Right hindlimb (tissue), 1 donor: Measurements from ENCODE around the gene CPEB3.
"Not testable (repeated sequence)": the region's sequence is repeated elsewhere in the genome, so short reads cannot be mapped to it uniquely, and the experiment has no call there.

Source experiments
- DNase-seq: peaks from one replicate; pipeline ENCODE4 v3.0.0-alpha.2; 2018

The CPEB3 gene

GRCh38 chr10:92134049-92134448 lies 156.8 kb downstream of the CPEB3 start:
- DNase-seq: not testable (repeated sequence)

GRCh38 chr10:92131275-92131820 lies 159.5 kb downstream of the CPEB3 start:
- DNase-seq: no peak

DNA sequence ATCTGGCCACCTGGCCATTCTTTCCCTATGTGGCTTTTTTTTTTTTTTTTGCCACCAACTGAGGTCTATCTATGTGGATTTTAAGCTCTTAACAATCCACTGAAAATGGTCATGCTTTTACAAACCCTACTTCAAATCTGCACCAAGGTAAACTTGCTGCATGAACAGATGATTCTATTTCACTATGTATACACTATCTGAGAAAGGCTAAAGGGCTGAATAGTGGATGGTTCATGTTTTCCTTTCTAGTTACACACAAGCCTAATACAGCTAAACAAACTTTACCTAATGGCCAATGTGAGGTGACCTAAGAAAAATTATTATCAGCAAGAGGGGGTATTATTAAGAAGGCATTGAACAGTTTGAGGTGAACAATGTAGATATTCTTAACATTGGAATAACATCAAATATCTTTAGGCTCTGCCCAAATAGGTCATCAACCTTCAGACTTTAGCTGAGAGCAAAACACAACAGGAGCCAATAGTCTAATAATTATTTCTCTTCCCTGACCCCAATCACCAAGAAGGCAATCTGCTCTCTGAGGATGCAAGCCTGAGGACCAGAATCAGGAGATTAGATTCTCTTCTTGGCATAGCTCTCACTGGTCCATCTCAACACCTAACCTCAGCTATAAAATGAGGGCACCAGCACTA lies 160.1 kb downstream of the CPEB3 start:
- DNase-seq: no peak

GRCh38 chr10:92126100-92126650 lies 164.7 kb downstream of the CPEB3 start:
- no peak for DNase-seq

DNA sequence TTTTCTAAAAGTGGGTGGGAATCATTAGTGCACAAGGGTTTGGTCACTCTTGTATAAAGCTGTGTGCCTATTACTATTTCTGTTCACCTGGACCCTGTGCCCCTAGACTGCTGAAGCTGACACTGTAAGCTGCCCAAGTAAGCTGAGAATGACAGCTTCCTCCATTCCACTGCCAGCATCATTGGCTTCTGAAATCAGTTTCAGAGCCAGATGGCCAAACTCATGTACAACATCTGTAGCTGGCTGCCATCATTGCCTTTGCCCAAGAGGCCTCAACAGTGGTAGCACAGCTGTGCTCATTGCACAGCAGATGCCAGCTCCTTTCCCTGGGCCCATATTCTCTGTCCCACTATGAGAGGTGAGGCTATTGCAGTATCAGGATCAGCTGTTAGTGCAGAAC lies 165.7 kb downstream of the CPEB3 start:
- DNase-seq: peak; percentile 50

- peak; percentile 31 for DNase-seq
Observed at GRCh38 chr10:92124616-92125143, 166.2 kb downstream of the CPEB3 start.

DNA sequence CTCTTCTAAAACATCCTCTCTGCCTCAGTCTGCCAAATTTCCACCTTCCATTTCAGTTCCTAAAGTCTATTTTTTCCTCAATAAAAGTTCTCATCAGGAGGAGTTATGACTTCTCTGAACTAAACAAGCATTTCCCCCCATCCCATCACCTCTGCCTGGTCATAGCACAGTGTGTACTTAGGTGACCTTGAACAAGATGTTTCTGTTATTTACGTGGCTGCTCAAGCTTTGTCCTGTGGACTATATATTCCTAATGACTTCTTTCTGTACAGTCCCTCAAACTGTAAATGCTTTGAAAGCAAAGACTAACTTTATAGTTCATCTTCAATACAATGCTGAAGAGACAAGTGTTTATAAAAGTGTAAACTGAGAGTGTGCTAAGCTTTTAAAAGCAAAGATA lies 166.9 kb downstream of the CPEB3 start:
- DNase-seq: no peak

DNA sequence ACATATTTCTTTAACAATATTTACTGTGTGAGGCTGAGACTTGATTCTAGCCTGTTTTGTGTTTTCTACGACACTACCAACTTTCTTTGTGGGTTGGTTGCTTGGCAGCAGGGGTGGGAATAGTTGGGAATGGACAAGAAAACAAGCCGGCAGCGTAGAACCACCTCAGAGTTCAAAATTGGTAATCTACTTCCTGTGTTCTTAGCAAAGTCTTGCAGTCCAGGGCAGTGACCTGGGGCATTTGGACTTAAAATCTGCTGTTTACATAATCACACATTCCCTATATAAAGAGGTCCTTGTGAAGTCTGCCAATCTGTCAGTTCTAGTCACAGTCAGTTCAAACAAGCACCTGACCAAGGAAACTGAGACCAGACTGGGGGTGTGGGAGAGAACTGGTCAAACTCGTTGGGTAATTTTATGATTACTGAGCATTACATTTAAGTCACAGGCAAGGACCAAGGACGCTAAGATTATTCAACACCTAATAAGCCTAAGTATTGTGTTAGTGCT lies 167.9 kb downstream of the CPEB3 start:
- no peak for DNase-seq

GRCh38 chr10:92121686-92122492 lies 169.0 kb downstream of the CPEB3 start:
- no peak for DNase-seq

DNA sequence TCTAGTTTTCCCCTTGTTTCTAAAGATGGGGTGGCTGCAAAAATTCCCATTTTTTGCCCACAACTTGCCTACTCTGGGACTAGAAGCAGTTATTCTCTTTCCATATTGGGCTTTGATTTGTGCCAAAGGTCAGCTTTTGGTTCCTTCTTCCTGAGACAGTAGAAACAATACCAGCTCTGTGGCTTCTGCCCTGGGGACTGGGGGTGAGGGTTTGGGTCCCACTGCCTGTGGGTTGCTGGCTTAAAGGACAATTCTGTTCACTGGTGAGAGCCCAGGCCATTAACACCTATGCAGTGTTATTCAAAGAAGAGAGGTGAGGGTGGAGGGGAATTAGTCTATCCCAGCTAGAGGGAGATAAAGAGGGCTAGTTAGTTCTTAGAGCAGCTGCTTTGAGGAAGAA lies 171.5 kb downstream of the CPEB3 start:
- no peak for DNase-seq

DNA sequence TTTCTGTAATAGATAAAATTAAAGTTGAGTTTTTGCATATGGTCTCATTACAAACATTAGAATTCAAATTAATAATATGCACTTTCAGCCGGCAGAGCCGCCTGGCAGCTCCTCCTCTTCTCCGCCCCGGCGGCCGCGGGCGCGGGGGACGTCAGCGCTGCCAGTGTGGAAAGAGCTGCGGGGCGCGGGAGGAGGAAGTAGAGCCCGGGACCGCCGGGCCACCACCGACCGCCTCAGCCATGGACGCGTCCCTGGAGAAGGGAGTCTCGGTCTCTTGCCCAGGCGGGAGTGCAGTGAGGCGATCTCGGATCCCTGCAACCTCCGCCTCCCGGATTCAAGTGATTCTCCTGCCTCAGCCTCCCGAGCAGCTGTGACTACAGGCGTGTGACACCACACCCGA lies 176.0 kb downstream of the CPEB3 start:
- DNase-seq: not testable (repeated sequence)

DNA sequence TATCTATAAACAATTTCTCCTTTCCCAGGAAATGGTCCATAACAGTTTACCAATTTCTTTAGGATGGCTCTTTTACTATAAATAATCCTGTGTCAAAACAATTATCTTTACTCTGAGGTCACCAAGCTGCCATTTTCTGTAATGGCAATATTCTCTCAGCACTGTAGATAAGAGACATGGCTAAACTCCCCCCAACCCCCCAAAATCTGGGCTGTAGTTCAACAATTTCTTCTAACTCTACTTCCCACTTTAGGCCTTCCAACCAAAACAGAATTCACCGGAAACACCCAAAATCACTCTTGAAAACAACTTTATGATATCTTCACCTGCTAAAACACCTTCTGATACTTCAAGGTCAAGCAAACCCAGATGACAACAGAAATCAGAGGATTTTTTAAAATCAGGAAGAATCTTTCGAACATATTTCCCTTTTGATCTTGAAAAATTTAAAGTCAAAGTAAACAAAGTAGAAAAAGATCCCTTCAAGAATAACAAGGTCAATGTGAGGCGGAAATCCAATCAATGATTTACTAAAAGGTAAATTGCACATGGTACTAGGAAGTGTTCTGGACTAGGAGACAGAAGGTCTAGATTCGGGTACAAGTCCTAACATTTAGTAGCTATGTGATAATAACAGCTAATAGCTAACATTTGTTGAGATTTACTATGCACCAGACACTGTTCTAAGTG lies 176.8 kb downstream of the CPEB3 start:
- no peak for DNase-seq

- DNase-seq: no peak
Observed at GRCh38 chr10:92112462-92112861, 178.4 kb downstream of the CPEB3 start.

DNA sequence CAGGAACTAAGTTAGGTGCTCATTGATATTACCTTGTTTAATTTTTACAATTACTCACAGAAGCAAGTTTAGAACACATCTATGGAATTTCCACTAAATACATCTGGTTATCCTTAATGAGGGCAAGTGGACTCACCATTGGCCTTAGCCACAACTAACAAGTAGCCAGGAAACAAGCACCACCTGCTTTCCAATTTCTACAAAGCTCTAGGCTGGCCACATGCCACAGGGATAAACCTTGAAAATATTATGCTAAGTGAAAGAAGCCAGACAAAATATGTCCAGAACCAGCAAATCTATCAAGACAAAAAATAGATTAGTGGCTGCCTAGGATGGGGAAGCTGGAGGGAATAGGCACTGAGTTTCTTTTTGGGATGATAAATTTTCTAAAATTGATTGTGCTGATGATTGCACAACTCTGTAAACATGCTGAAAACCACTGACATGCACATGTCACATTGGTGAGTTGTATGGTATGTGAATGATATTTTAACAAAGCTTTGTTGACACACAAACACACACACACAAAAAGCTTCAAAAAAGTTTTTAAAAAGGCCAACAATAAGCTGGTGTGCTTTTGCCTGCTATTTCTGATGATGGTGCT lies 179.4 kb downstream of the CPEB3 start:
- no peak for DNase-seq

DNA sequence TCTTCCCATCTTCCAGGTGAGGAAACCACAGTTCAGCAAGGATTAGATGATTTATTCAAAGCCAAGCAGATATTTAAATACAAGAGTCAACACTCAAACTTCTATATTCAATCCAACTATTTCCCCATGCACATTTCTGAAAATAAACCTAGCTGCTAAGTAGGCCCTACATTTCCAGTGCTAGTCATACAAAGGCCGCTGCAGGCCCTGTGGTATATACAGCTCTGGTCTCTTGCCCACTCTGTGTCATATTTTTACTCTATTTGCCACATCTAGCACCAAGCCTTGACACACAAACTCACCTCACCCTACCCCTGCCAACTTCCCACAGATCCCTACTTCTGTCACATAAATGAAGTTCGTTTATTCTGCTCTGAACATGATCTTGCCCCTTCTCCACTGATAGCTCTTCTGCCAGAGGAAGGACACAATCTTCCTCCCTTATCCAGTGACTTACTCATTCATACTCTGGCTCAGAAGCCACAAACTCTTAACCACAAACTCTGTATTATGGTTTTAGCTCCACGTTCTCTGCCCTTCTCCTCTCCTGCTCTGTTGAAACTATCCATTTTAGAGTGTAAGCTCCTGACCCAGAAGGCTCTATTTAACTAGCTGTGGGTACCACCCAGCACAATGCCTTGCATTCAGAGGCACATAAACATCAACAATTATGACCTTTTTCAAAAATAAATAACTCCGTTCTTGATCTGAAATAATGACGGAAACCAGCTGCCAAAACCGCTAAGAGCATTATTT lies 180.7 kb downstream of the CPEB3 start:
- DNase-seq: no peak

DNA sequence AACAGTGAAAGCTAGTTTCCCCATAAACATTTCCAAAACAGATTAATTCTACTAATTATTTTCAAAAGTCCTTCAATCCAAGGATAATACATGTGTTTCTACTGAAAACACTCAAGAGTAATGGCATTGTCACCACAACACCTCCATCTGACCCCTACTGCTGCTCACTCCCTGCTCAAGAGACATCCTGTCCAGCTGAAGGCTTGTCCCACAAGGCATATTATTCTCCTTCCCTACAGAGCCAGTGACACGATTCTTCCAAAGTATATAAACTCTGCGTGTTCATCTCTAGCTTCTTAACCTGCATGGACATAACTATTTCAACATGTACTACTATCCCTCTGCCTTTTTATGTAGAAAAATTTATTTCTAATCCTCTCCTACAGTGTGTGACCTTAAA lies 182.1 kb downstream of the CPEB3 start:
- DNase-seq: no peak

DNA sequence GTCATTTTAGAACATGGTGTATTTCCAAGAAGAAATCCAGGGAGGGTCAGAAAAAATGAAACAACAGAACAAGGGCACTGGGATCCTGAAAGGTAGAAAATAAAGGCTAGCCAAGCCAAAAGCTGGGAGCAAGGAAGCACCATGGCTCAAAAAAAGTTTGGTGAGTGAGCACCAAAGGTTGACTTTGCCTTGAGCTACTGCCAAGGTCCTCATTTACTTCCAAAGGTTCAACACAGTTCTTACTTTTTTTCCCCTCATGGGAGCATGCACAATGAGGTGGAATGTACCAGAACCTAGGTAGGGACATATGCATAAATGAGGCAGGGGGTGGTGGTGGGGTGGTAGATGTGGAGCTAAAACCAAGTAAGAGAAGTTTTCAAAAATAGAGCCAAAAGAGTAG lies 182.8 kb downstream of the CPEB3 start:
- DNase-seq: no peak

DNA sequence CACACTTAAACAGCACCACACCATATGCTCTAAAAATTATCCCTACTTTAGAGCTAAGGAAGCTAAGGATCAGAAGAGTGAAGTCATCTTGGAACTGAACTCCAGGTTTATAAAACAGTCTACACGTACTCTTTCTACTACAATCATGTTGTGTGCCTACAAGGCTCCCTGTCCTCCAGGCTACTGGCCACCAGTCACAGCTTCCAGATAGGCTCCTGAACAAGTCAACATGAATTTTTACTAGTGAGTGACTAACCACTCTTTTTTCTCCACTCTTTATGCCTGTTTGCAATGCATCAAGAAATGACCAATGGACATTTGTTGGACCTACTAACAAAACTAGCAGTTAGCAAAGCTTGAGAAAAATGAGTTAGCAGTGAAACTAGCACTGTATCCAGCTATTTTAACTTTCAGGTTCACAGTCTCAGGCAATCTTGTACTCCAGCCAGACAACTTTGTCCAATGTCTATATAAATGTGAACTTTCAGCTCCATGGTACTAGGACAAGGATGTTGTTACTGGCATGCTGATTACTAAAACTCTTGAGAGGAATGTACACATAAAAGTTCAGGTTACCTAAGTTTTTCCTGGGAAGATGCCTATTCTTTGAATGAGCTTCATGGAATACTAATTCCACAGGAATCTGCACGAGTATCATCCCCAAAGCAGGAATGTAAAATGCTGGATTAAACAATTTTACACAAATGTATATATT lies 187.3 kb downstream of the CPEB3 start:
- no peak for DNase-seq

- no peak for DNase-seq
Observed at GRCh38 chr10:92102601-92103213, 188.2 kb downstream of the CPEB3 start.

DNA sequence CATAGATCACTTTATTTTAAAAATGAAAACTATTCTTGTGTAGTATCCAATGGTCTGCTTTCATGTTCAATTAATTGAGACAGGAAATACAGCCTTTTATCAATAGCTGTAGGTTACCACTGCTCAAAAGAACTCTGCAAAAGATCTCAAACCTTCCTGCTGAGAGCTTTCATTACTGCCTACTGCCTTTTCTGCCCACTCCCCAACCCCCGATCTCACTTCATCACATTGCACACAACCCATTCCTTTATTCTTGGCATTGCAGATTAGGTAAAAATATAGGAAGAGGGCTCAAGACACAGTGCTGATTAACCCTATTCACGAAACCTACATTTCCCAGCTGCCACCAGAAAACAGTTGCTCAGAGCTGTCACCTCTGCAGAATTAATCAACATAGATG lies 195.9 kb downstream of the CPEB3 start:
- no peak for DNase-seq
